Prostate gland (tissue), 2 donors: ENCODE results near the gene BBS9.

ENCODE experiments used
- CTCF ChIP-seq, 4 experiments: fragments of 200-600 bp in 2 of 4; fragments of 450-650 bp in 2 of 4; sonication (generic) in 2 of 4; IDR thresholded peaks; 1 replicate in 3 of 4; 2 replicates in 1 of 4; pipeline ENCODE4 v1.5.1; 2016 to 2019; ENCODE audit warnings: antibody characterized with exemption in 4 of 4, mild to moderate bottlenecking in 2 of 4, moderate library complexity in 2 of 4
- POLR2A ChIP-seq: fragments of 450-650 bp; IDR thresholded peaks from one replicate; pipeline ENCODE4 v1.6.1; 2016; ENCODE audit warnings: antibody characterized with exemption, mild to moderate bottlenecking

GRCh38 chr7:33472348-33473025, 343.1 kb downstream of the BBS9 start:
- TF ChIP-seq CTCF (IDR thresholded peaks at IDR 0.05), result no peak
- TF ChIP-seq POLR2A, result no peak
